ENCODE measurements around the gene SSBP4. TPM values are rescaled to one million over a fixed set of nuclear protein-coding genes. Genes with fewer than 3 reads are reported as not detected.
"Not testable (repeated sequence)": the region's sequence is repeated elsewhere in the genome, so short reads cannot be mapped to it uniquely, and the experiment has no call there.

The SSBP4 gene
- total RNA-seq, 1 donor from 2014 or later: 56.6 TPM

DNA sequence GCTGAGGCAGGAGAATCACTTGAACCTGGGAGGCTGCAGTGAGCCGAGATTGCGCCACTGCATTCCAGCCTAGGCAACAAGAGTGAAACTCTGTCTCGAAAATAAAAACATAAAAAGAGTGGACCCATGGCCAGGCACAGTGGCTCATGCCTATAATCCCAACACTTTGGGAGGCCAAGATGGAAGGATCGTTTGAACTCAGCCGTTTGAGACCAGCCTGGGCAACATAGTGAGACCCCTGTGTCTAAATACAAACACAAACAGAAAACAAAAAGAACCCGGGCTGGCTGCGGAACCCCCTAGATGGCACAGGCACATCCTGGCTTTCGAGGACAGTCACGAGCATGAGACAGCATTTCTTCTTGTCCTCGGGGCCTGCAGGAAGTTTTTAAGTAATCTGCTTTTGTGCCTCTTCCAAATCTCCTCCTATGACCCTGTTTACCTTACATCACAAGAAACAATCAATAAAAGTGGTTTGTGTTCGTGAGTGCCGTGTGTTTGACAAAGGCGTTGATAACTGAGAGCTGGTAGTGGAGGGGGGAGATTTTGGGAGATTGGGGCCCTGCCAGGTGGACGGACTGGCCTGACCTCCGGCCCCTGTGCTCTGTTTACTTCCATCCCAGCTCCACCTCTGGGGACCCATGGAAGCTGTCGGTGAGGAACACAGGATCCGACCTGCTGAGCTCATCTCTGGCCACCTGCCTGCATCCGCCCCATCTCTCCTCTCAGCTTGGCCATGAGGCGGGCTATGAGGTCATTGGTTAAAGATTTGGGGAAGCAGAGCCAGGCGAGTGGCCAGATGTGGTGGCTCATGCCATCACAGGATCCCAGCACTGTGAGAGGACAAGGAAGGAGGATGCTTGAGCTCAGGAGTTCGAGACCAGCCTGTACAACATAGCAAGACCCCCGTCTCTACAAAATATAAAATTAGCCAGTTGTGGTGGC lies 39.1 kb upstream of the SSBP4 start:
- Histone ChIP-seq H3K9me3 (ENCODE audit: insufficient read depth, low read depth, low read length) (no peaks in the 10 kb centered on the region), H3K4me3 (ENCODE audit: insufficient read depth, low read depth, low read length) (no peak overlapping the region), H3K36me3 (ENCODE audit: insufficient read depth, low read length) (no peaks in the 10 kb centered on the region), H3K27me3 (ENCODE audit: insufficient read depth, low read length) (no peaks in the 10 kb centered on the region), H3K27ac (ENCODE audit: low read depth, low read length) (no peak overlapping the region), H3K9ac (ENCODE audit: low read length) (no peak overlapping the region), H3K4me1 (ENCODE audit: insufficient read depth, low read length) (peaks cover 17% of the 10 kb centered on the region), H2AFZ (ENCODE audit: low read depth, low read length) (no peak overlapping the region), H4K20me1 (ENCODE audit: insufficient read depth, low read length) (no peaks in the 10 kb centered on the region), H3K79me2 (ENCODE audit: insufficient read depth, low read length) (no peaks in the 10 kb centered on the region), H3K4me2 (ENCODE audit: low read length) (no peak overlapping the region)
- Mint-ChIP-seq H3K36me3 (ENCODE audit: low read depth, unreplicated experiment) (no peaks in the 10 kb centered on the region), H3K27ac (ENCODE audit: unreplicated experiment) (no peak overlapping the region), H3K4me1 (ENCODE audit: low read depth, unreplicated experiment) (peaks cover 4% of the 10 kb centered on the region), H3K4me3 (ENCODE audit: unreplicated experiment) (no peak overlapping the region), H3K27me3 (ENCODE audit: low read depth, unreplicated experiment) (peaks cover 3% of the 10 kb centered on the region), H3K9me3 (ENCODE audit: unreplicated experiment) (no peaks in the 10 kb centered on the region)
- peak; percentile 89 for DNase-seq (ENCODE audit: low read depth)
- no peak for FAIRE-seq
- no peak for TF ChIP-seq EZH2 (IDR thresholded peaks at IDR 0.05; ENCODE audit: insufficient read depth, low read length)
- TF ChIP-seq, protein P1, sequence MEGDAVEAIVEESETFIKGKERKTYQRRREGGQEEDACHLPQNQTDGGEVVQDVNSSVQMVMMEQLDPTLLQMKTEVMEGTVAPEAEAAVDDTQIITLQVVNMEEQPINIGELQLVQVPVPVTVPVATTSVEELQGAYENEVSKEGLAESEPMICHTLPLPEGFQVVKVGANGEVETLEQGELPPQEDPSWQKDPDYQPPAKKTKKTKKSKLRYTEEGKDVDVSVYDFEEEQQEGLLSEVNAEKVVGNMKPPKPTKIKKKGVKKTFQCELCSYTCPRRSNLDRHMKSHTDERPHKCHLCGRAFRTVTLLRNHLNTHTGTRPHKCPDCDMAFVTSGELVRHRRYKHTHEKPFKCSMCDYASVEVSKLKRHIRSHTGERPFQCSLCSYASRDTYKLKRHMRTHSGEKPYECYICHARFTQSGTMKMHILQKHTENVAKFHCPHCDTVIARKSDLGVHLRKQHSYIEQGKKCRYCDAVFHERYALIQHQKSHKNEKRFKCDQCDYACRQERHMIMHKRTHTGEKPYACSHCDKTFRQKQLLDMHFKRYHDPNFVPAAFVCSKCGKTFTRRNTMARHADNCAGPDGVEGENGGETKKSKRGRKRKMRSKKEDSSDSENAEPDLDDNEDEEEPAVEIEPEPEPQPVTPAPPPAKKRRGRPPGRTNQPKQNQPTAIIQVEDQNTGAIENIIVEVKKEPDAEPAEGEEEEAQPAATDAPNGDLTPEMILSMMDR (IDR thresholded peaks at IDR 0.05; ENCODE audit: insufficient read depth, low read depth, low read length): no peak

- H3K27ac Mint-ChIP-seq (ENCODE audit: unreplicated experiment): no peak overlapping the region
- peaks cover 7% of the 10 kb centered on the region for H3K4me1 Mint-ChIP-seq (ENCODE audit: low read depth, unreplicated experiment)
Observed at GRCh38 chr19:18380843-18381242, 38.4 kb upstream of the SSBP4 start.

DNA sequence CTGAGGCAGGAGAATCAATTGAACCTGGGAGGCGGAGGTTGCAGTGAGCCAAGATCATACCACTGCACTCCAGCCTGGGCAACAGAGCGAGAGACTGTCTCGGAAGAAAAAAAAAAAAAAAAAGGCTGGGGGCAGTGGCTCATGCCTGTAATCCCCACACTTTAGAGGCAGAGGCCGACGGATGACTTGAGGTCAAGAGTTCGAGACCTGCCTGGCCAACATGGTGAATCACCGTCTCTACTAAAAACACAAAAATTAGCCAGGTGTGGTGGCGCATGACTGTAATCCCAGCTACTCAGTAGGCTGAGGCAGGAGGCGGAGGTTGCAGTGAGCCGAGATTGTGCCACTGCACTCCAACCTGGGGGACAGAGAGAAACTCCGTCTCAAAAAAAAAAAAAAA lies 35.6 kb upstream of the SSBP4 start:
- peaks cover 20% of the 10 kb centered on the region for H3K4me1 ChIP-seq (ENCODE audit: insufficient read depth, low read length)
- not testable (repeated sequence) for H3K4me1 Mint-ChIP-seq (ENCODE audit: low read depth, unreplicated experiment); DNase-seq (ENCODE audit: low read depth); FAIRE-seq; H3K27ac ChIP-seq (ENCODE audit: low read depth, low read length); H3K27me3 ChIP-seq (ENCODE audit: insufficient read depth, low read length); H3K9ac ChIP-seq (ENCODE audit: low read length); H3K27me3 Mint-ChIP-seq (ENCODE audit: low read depth, unreplicated experiment); H3K4me2 ChIP-seq (ENCODE audit: low read length); H3K4me3 Mint-ChIP-seq (ENCODE audit: unreplicated experiment); H3K36me3 ChIP-seq (ENCODE audit: insufficient read depth, low read length); H2AFZ ChIP-seq (ENCODE audit: low read depth, low read length); H3K36me3 Mint-ChIP-seq (ENCODE audit: low read depth, unreplicated experiment); H3K4me3 ChIP-seq (ENCODE audit: insufficient read depth, low read depth, low read length); H3K9me3 Mint-ChIP-seq (ENCODE audit: unreplicated experiment); H3K9me3 ChIP-seq (ENCODE audit: insufficient read depth, low read depth, low read length); H3K27ac Mint-ChIP-seq (ENCODE audit: unreplicated experiment)
- peaks cover 14% of the 10 kb centered on the region for H4K20me1 ChIP-seq (ENCODE audit: insufficient read depth, low read length)
- H3K79me2 ChIP-seq (ENCODE audit: insufficient read depth, low read length): peaks cover 17% of the 10 kb centered on the region

More at GRCh38 chr19:18380843-18381242, 38.4 kb upstream of the SSBP4 start:
- H3K9me3 Mint-ChIP-seq (ENCODE audit: unreplicated experiment): no peaks in the 10 kb centered on the region
- FAIRE-seq: no peak
- H3K4me3 Mint-ChIP-seq (ENCODE audit: unreplicated experiment): no peak overlapping the region
- no peaks in the 10 kb centered on the region for H3K36me3 ChIP-seq (ENCODE audit: insufficient read depth, low read length)
- no peak overlapping the region for H3K4me2 ChIP-seq (ENCODE audit: low read length)
- DNase-seq (ENCODE audit: low read depth): no peak
- H3K79me2 ChIP-seq (ENCODE audit: insufficient read depth, low read length): no peaks in the 10 kb centered on the region
- H3K36me3 Mint-ChIP-seq (ENCODE audit: low read depth, unreplicated experiment): no peaks in the 10 kb centered on the region
- TF ChIP-seq, protein P1 (IDR thresholded peaks at IDR 0.05; ENCODE audit: insufficient read depth, low read depth, low read length): no peak
- no peak overlapping the region for H3K9ac ChIP-seq (ENCODE audit: low read length)
- no peak overlapping the region for H3K4me3 ChIP-seq (ENCODE audit: insufficient read depth, low read depth, low read length)
- no peaks in the 10 kb centered on the region for H3K9me3 ChIP-seq (ENCODE audit: insufficient read depth, low read depth, low read length)
- H2AFZ ChIP-seq (ENCODE audit: low read depth, low read length): no peak overlapping the region
- H3K27me3 ChIP-seq (ENCODE audit: insufficient read depth, low read length): no peaks in the 10 kb centered on the region
- peaks cover 3% of the 10 kb centered on the region for H3K27me3 Mint-ChIP-seq (ENCODE audit: low read depth, unreplicated experiment)
- H3K4me1 ChIP-seq (ENCODE audit: insufficient read depth, low read length): peaks cover 17% of the 10 kb centered on the region
- no peaks in the 10 kb centered on the region for H4K20me1 ChIP-seq (ENCODE audit: insufficient read depth, low read length)
- no peak overlapping the region for H3K27ac ChIP-seq (ENCODE audit: low read depth, low read length)

All from astrocyte (in vitro differentiated cells and primary cell).